CD14-positive monocyte (primary cell): ENCODE data around the gene PBX3. TPM values are rescaled to one million over a fixed set of nuclear protein-coding genes. Genes with fewer than 3 reads are reported as not detected.

Experiments used
- DNase-seq, 3 donors: peaks; one replicate each; pipeline ENCODE4 v3.0.0-alpha.2; 2011 to 2022
- H2AFZ ChIP-seq: 2 replicates; pipeline ENCODE4 v1.6.0; 2012; ENCODE audit warnings: mild to moderate bottlenecking, low read depth, low read length, inconsistent platforms; ENCODE audit not compliant: insufficient read depth, poor library complexity, severe bottlenecking
- H3K27ac ChIP-seq, 2 donors: 1 replicate in 1 of 2; 2 replicates in 1 of 2; pipeline ENCODE4 v1.5.1; 2012 to 2013; ENCODE audit warnings: low read length in 2 of 2, control low read depth in 1 of 2, inconsistent platforms in 1 of 2, low read depth in 1 of 2, mild to moderate bottlenecking in 1 of 2
- H3K27me3 ChIP-seq, 2 donors: one replicate each; pipeline versions ENCODE4 v1.6.0 to v1.6.1; 2011 to 2013; ENCODE audit warnings: low read length in 2 of 2; ENCODE audit not compliant: control insufficient read depth in 2 of 2, insufficient read depth in 2 of 2
- H3K36me3 ChIP-seq, 2 donors: replicated peaks in 1 of 2; 1 replicate in 1 of 2; 2 replicates in 1 of 2; pipeline versions ENCODE4 v1.5.1 to v1.6.1; 2012 to 2013; ENCODE audit warnings: low read length in 2 of 2, control low read depth in 1 of 2, inconsistent platforms in 1 of 2, mild to moderate bottlenecking in 1 of 2; ENCODE audit not compliant: insufficient read depth in 2 of 2, control insufficient read depth in 1 of 2
- H3K4me1 ChIP-seq, 2 donors: 1 replicate in 1 of 2; 2 replicates in 1 of 2; pipeline versions ENCODE4 v1.5.1 to v1.6.1; 2012 to 2013; ENCODE audit warnings: low read length in 2 of 2, control low read depth in 1 of 2, inconsistent platforms in 1 of 2, mild to moderate bottlenecking in 1 of 2, moderate library complexity in 1 of 2; ENCODE audit not compliant: insufficient read depth in 2 of 2, control insufficient read depth in 1 of 2
- H3K4me2 ChIP-seq: replicated peaks from 2 replicates; pipeline ENCODE3; 2012; ENCODE audit warnings: low read length, moderate library complexity, mild to moderate bottlenecking; ENCODE audit not compliant: poor library complexity, severe bottlenecking; ENCODE audit errors: extremely low read depth
- H3K4me3 ChIP-seq, 3 experiments: fragments of 200-600 bp in 1 of 3; sonication (generic) in 1 of 3; replicated peaks in 1 of 3; 1 replicate in 2 of 3; 2 replicates in 1 of 3; pipeline ENCODE4 v1.5.1; 2011 to 2013; ENCODE audit warnings: low read length in 3 of 3, mild to moderate bottlenecking in 3 of 3, control low read depth in 2 of 3, low read depth in 2 of 3, inconsistent platforms in 1 of 3, moderate library complexity in 1 of 3
- H3K79me2 ChIP-seq: 2 replicates; pipeline ENCODE4 v1.6.0; 2012; ENCODE audit warnings: mild to moderate bottlenecking, control low read depth, inconsistent platforms, low read length, moderate library complexity; ENCODE audit not compliant: insufficient read depth
- H3K9ac ChIP-seq: 2 replicates; pipeline ENCODE4 v1.6.0; 2017; ENCODE audit warnings: low read length, mild to moderate bottlenecking; ENCODE audit not compliant: insufficient read depth, poor library complexity, severe bottlenecking
- H3K9me3 ChIP-seq, 2 donors: replicated peaks in 1 of 2; 1 replicate in 1 of 2; 2 replicates in 1 of 2; pipeline versions ENCODE4 v1.5.1 to v1.6.1; 2012 to 2013; ENCODE audit warnings: low read length in 2 of 2, control low read depth in 1 of 2; ENCODE audit not compliant: control insufficient read depth in 1 of 2, insufficient read depth in 1 of 2
- H4K20me1 ChIP-seq: 2 replicates; pipeline ENCODE4 v1.6.0; 2012; ENCODE audit warnings: mild to moderate bottlenecking, low read length, control low read depth, moderate library complexity; ENCODE audit not compliant: insufficient read depth
- H3K27ac Mint-ChIP-seq, 7 donors: one replicate each; pipeline ENCODE4 v1.8.0; 2020; ENCODE audit warnings: mild to moderate bottlenecking in 7 of 7, mixed read lengths in 7 of 7, moderate library complexity in 6 of 7, inconsistent platforms in 2 of 7
- H3K27me3 Mint-ChIP-seq, 3 donors: one replicate each; pipeline ENCODE4 v1.8.0; 2021 to 2022; ENCODE audit warnings: low read depth in 3 of 3, mild to moderate bottlenecking in 3 of 3, mixed read lengths in 3 of 3, moderate library complexity in 3 of 3, inconsistent platforms in 1 of 3
- H3K36me3 Mint-ChIP-seq, 2 donors: one replicate each; pipeline ENCODE4 v1.8.0; 2020; ENCODE audit warnings: mixed read lengths in 2 of 2, inconsistent platforms in 1 of 2, mild to moderate bottlenecking in 1 of 2
- H3K4me1 Mint-ChIP-seq: one replicate; pipeline ENCODE4 v1.8.0; 2020; ENCODE audit warnings: mild to moderate bottlenecking, mixed read lengths
- H3K4me3 Mint-ChIP-seq, 2 donors: one replicate each; pipeline ENCODE4 v1.8.0; 2020; ENCODE audit warnings: mild to moderate bottlenecking in 2 of 2, mixed read lengths in 2 of 2, moderate library complexity in 1 of 2
- H3K9me3 Mint-ChIP-seq, 7 donors: one replicate each; pipeline ENCODE4 v1.8.0; 2020 to 2022; ENCODE audit warnings: mixed read lengths in 7 of 7, mild to moderate bottlenecking in 6 of 7, moderate library complexity in 6 of 7, inconsistent platforms in 2 of 7
- WGBS: methylation state at CpG from one replicate; pipeline ENCODE4 v1.1.5; 2013; ENCODE audit warnings: missing lambda C conversion rate; ENCODE audit not compliant: insufficient coverage; 5-methylcytosine and 5-hydroxymethylcytosine counted together
- intact Hi-C, 2 donors: fragments of 100-400 bp; cut with micrococcal nuclease; formaldehyde crosslinking; loops; one replicate each; pipeline versions ENCODE4 v1.15.0 to v1.15.1; 2023
- polyA plus RNA-seq, 3 donors: library from polyadenylated mRNA; depleted of rRNA in 1 of 3; unstranded in 2 of 3; stranded (reverse) in 1 of 3; fragments of 300-500 nt in 2 of 3; fragments of >200 nt in 1 of 3; fragmentation: Illumina TruSeq in 2 of 3; gene quantifications; 1 replicate in 2 of 3; 2 replicates in 1 of 3; pipeline ENCODE4 v1.2.3, GENCODE V29; 2012 to 2021
- TF ChIP-seq, protein P1 (sequence below): fragments of 200-600 bp; IDR thresholded peaks from one replicate; pipeline ENCODE4 v1.8.0; 2022; ENCODE audit warnings: antibody characterized with exemption, mild to moderate bottlenecking

Gene PBX3
- polyA plus RNA-seq, 3 donors = 6.6 to 22.7 (median 7.1) TPM

DNA sequence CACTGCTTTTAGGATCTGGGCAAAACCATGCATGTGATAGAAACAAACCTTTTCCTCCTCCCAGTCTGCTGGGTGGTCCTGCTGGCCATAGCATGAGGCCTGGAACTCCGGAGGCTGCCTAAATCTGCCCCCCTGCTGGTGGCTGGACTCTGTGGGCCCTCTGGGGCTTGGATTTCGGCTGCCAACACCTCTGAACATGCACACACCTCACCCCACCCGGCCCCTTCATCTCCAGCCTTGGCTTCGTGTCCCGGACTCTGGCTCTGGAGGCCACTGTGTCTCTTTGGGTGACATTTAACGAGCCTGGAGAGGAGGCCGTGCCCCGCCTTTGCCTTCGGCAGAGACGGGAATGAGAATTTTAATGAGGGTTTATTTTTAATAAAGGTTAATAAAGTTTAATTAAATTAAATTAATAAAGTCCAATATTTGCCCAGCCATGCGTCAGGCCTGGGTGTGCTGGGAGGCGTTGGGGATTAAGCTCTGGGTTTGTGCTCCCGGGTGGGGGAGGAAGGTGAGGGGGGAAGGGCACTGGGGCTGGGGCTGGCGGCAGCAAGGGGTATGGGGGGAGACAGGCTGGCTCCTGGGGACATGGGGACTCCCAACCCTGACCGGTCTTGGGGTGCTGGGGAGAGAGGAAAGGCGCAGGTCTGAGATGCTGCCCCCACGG lies 251.8 kb downstream of the PBX3 start:
- intact Hi-C loops = no loop called here
- H3K4me1 Mint-ChIP-seq = peaks cover 5% of the 10 kb centered on the region

DNA sequence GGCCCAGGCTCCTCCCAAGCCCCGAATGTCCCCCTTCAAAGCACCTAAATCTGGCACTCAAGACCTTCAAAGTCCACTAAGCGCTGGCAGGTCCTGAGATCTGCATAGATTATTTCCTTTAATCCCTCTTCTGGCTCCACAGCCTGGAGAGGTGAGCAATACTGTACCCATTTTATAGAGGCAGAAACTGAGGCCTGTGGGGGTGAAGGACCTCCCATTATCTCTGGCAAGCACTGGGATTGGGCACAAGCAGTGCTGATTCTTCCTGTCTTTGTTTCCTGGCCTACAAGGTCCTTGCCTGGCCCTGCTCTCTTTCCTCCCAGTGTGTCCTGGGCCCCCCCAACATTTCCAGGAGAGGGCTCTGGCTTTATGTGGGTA lies 252.3 kb downstream of the PBX3 start:
- WGBS = 83% methylated on average over 1 of the region's 2 CpGs
- H3K4me2 ChIP-seq = no peak overlapping the region
- peaks cover 5% of the 10 kb centered on the region for H3K4me1 Mint-ChIP-seq
- TF ChIP-seq, protein P1, sequence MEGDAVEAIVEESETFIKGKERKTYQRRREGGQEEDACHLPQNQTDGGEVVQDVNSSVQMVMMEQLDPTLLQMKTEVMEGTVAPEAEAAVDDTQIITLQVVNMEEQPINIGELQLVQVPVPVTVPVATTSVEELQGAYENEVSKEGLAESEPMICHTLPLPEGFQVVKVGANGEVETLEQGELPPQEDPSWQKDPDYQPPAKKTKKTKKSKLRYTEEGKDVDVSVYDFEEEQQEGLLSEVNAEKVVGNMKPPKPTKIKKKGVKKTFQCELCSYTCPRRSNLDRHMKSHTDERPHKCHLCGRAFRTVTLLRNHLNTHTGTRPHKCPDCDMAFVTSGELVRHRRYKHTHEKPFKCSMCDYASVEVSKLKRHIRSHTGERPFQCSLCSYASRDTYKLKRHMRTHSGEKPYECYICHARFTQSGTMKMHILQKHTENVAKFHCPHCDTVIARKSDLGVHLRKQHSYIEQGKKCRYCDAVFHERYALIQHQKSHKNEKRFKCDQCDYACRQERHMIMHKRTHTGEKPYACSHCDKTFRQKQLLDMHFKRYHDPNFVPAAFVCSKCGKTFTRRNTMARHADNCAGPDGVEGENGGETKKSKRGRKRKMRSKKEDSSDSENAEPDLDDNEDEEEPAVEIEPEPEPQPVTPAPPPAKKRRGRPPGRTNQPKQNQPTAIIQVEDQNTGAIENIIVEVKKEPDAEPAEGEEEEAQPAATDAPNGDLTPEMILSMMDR = no peak
- no peaks in the 10 kb centered on the region for H3K4me1 ChIP-seq
- no peaks in the 10 kb centered on the region for H3K79me2 ChIP-seq
- H3K9me3 Mint-ChIP-seq = peaks cover 0 to 2% (median 0%) of the 10 kb centered on the region in 7 donors
- H3K4me3 Mint-ChIP-seq = no peak overlapping the region
- peak overlapping the region in 1 of 7 donors; percentile 7 for H3K27ac Mint-ChIP-seq
- no peak for DNase-seq
- no peaks in the 10 kb centered on the region for H3K9me3 ChIP-seq
- H2AFZ ChIP-seq = no peak overlapping the region
- no peak overlapping the region for H3K4me3 ChIP-seq
- no peak overlapping the region for H3K27ac ChIP-seq
- no peaks in the 10 kb centered on the region for H3K36me3 Mint-ChIP-seq
- intact Hi-C loops = no loop called here
- H3K9ac ChIP-seq = no peak overlapping the region
- H3K36me3 ChIP-seq = no peaks in the 10 kb centered on the region
- peaks cover 2 to 10% (median 3%) of the 10 kb centered on the region in 3 donors for H3K27me3 Mint-ChIP-seq
- H3K27me3 ChIP-seq = no peaks in the 10 kb centered on the region
- no peaks in the 10 kb centered on the region for H4K20me1 ChIP-seq

More for the DNA sequence above, 251.8 kb downstream of the PBX3 start:
- no peaks in the 10 kb centered on the region for H3K9me3 ChIP-seq
- Mint-ChIP-seq H3K4me3 (no peak overlapping the region), H3K36me3 (no peaks in the 10 kb centered on the region), H3K27me3 (peaks cover 2 to 10% (median 3%) of the 10 kb centered on the region in 3 donors), H3K9me3 (peaks cover 0 to 2% (median 0%) of the 10 kb centered on the region in 7 donors), H3K27ac (no peak overlapping the region)
- H3K4me2 ChIP-seq = no peak overlapping the region
- no peaks in the 10 kb centered on the region for H3K27me3 ChIP-seq
- H3K4me1 ChIP-seq = no peaks in the 10 kb centered on the region
- TF ChIP-seq, protein P1 = no peak
- no peaks in the 10 kb centered on the region for H3K36me3 ChIP-seq
- H3K9ac ChIP-seq = no peak overlapping the region
- no peak overlapping the region for H3K4me3 ChIP-seq
- 84% methylated on average over 5 of the region's 17 CpGs for WGBS
- no peak overlapping the region for H2AFZ ChIP-seq
- DNase-seq = no peak
- H3K27ac ChIP-seq = no peak overlapping the region
- H4K20me1 ChIP-seq = no peaks in the 10 kb centered on the region
- no peaks in the 10 kb centered on the region for H3K79me2 ChIP-seq
